Activated CD8-positive, alpha-beta memory T cell treated with anti-CD3 and anti-CD28 coated beads for 4 hours (primary cell): ENCODE measurements around the gene MISFA.
A peak's percentile ranks its signal among the peaks of the same experiment; 100 is the strongest.
"Not testable (repeated sequence)": the region's sequence is repeated elsewhere in the genome, so short reads cannot be mapped to it uniquely, and the experiment has no call there.

ENCODE experiments used
- DNase-seq, 2 donors: peaks; one replicate each; pipeline ENCODE4 v3.0.0-alpha.2; 2020; ENCODE audit warnings: low read depth in 2 of 2

Gene MISFA

GRCh38 chr11:18599739-18600230 is at the start of gene MISFA:
Gene MISFA (plus strand): TSS chr11:18599789. CDS start chr11:18599929, 140 bp downstream.
- DNase-seq, result no peak

DNA sequence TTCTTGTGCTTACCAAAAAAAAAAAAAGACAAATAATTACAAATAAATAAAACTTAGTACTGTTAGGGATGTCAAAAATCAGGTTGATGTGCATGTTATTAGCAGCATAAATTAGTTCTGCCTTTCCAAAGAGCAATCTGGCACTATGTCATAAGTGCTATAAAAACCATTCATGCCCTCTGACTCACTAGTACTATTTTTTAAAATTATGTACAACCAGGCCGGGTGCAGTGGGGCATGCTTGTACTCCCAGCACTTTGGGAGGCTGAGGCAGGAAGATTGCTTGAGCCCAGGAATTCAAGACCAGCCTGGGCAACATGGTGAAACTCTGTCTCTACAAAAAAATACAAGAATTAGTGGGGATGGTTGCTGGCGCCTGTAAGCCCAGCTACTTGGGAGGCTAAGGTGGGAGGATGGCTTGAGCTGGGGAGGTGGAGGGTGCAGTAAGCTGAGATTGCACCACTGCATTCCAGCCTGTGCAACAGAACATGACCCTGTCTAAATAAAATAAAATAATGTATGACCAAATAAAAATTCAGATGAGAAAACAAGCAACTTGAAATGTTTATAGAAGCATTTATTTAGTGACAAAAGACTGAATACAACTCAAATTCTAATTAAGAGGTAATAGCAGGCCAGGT is 36.4 kb upstream of the MISFA start:
- DNase-seq, result no peak

GRCh38 chr11:18564149-18564548 is 35.4 kb upstream of the MISFA start:
- no peak for DNase-seq

DNA sequence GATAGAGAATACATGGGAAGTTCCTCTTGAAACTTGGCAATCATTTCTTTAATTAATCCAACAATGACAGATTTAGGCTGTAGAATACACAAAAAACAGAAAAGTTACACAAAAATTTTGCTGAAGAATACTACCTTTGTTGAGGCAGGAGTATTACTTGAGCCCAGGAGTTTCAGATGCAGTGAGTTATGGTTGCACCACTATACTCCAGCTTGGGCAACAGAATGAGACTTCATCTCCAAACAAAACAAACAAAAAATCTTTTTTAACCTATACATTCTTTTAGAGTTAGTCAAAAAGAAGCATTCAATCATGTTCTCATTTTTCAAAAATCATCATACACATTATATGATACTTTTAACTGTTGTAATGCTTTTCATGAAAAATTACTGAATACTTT is 33.2 kb upstream of the MISFA start:
- no peak for DNase-seq

- DNase-seq, result no peak
Observed at GRCh38 chr11:18567081-18567480, 32.5 kb upstream of the MISFA start.

DNA sequence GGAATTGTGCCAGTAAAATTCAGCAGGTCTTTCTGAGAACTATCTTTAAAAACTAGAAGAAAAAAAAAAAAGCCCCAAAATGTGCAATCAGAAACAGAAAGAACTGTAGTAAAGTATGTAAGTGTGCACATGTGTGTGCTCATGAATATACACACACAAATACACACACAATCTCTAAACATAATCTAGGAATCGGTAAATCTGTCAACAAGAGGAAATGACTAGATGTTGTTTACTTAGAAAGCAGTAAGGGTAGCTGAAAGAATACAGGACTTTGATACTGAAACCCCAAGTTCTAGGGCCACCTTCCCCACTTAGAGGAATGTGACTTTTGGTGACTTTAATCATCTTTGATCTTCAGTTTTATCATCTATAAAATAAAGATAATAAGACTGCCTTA is 24.2 kb upstream of the MISFA start:
- no peak for DNase-seq

DNA sequence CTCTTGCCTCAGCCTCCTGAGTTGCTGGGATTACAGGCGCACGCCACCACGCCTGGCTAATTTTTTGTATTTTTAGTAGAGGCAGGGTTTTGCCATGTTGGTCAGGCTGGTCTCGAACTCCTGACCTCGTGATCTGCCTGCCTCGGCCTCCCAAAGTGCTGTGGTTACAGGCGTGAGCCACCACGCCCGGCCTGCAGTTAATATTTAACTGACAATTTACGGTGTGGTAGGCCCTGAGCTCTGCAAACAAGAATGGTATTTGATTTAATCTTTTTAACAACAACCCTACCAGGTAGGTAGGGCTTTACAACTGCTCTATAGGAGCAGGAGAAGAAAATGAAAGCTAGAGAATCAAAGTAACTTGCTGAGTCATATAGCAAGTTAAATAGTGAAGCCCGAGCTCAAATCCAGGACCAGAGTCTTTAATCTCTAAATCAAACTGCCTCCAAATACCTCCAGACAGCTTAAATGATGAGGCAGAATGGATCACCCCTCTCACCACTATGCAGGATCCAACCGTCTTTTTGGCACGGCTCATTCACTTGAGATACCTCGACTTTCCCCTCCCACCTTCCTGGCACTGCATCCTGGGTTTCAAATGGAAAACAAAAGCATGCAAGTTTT is 20.5 kb upstream of the MISFA start:
- no peak for DNase-seq

- DNase-seq, result no peak
Observed at GRCh38 chr11:18580113-18580766, 19.3 kb upstream of the MISFA start.

DNA sequence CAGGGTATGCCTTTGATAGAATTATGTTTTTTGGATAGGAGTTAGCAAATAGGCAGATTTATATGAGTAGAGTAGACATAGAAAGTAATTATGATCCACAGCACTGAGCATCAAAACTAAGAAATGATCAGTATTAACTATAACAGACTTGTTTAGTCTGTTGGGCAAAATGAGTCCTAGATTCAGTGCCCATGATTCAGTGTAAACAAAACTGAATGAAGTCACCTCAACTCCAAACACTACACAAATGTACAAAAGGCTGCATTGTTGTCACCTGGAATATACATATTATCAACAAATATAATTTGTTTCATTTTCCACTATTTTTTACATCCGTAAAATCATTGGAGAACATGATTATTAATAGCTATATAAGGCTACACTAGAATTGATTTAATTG is 17.8 kb upstream of the MISFA start:
- no peak for DNase-seq

DNA sequence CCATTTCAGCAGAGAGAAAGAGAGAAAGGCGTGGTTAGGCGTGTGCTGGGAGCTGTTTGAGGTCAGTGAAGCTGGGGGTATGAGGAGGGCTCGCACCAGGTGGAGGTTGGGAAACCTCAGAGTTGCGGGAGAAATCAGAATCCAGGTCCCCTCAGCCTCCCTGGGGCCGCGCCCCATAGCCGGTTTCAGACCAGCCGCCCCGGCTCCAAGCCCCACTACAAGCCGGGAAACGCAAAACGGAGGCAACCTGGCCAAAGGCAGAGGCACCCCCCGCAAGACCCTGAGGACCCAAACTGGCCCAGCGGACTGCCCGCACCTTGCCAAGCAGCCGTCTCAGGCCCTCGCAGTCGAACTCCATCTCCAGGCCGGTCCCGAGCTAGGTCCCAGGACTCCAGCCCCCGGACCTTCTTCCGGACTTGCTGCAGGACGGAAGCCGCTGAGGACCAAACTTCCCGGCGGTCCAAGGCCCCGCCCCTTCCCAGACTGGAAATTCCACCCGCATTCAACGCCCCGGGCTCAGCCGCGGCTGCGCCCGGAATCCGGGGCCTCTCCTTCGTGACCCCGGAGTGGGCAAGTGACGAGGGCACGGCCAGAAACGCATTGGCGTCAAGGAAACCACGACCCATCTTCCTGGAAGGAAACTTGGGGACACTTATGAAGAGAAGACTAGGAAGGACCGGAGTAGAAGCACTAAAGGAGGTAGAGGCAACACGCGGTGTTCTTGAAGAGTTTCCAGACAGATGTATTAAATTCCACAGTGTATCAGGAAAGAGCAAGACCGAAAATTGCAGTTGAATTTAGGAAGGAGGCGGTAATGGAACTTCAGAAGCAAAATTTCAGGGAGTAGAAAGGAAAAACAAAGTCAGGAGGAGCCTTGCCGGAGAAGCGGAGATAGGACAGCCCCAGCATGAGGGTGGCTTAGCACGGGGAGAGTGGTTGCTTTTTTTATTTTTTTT is 11.0 kb upstream of the MISFA start, which contains the start of gene UEVLD:
Gene UEVLD, minus strand, starts transcription at position 438 of the 956 bp plus-strand sequence. Its CDS starts 80 bp downstream, at position 358.
- peak; percentile 43 to 50 for DNase-seq

- no peak for DNase-seq
Observed at GRCh38 chr11:18590571-18590970, 9.0 kb upstream of the MISFA start.

DNA sequence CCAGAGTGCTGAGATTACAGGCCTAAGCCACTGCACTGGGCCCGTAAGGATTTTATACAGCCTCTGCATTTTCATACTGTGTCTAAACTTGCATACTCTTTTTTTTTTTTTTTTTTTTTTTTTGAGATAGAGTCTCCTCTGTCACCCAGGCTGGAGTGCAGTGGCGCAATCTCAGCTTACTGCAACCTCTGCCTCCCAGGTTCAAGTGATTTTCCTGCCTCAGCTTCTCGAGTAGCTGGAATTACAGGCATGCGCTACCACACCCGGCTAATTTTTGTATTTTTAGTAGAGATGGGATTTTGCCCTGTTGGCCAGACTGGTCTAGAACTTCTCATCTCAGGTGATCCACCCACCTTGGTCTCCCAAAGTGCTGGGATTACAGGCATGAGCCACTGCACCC is 5.5 kb upstream of the MISFA start:
- DNase-seq, result not testable (repeated sequence)

GRCh38 chr11:18594999-18595749 is 4.4 kb upstream of the MISFA start:
- DNase-seq, result no peak

- DNase-seq, result no peak
Observed at GRCh38 chr11:18600915-18601569, 1.5 kb downstream of the MISFA start.

DNA sequence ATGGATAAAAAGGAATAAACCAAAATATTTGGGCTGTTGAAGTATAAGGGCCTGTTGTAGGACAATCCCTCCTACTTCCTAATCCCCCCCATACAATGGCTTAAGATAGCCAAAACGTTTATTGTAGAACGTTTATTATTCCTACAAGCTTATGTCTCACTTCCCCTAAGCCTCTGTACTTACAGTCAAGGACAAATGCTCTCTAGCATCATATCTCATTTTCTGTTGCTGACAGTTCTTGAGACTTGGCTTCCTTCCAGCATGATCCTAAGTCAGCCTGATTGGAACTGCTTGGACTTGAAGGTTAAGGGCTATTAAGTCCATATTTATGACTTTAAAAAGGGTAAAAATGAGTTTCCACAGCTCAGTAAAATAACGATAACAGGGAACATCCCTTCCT is 8.8 kb downstream of the MISFA start:
- DNase-seq, result no peak

- no peak for DNase-seq
Observed at GRCh38 chr11:18611196-18611595, 11.6 kb downstream of the MISFA start.

- no peak for DNase-seq
Observed at GRCh38 chr11:18612394-18612793, 12.8 kb downstream of the MISFA start.

DNA sequence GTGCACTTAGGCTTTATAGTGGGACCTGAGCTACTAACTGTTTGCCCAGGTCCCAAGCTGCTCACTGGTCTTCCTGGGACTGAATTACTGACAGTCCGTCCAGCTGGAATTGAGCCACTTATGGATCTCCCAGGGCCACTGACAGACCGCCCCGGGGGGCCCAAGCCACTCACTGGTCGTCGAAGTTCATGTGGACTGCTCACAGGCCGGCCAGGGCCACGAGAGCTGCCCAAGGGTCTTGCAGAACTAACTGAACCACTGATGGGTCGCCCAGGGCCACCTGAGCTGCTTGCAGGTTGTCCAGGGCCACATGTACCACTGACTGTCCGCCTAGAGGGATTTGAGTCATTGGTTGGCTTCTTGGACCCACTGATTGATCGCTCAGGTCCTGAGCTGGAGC is 15.1 kb downstream of the MISFA start:
- DNase-seq, result no peak

GRCh38 chr11:18615628-18616392 is 16.2 kb downstream of the MISFA start:
- DNase-seq, result no peak
